NCI-H69 (cell line): ENCODE data around the gene ATP6V1G2.

Source experiments
- DNase-seq: peaks from one replicate; lab custom pipeline; 2025; lab: John Stamatoyannopoulos, UW

The ATP6V1G2 gene

DNA sequence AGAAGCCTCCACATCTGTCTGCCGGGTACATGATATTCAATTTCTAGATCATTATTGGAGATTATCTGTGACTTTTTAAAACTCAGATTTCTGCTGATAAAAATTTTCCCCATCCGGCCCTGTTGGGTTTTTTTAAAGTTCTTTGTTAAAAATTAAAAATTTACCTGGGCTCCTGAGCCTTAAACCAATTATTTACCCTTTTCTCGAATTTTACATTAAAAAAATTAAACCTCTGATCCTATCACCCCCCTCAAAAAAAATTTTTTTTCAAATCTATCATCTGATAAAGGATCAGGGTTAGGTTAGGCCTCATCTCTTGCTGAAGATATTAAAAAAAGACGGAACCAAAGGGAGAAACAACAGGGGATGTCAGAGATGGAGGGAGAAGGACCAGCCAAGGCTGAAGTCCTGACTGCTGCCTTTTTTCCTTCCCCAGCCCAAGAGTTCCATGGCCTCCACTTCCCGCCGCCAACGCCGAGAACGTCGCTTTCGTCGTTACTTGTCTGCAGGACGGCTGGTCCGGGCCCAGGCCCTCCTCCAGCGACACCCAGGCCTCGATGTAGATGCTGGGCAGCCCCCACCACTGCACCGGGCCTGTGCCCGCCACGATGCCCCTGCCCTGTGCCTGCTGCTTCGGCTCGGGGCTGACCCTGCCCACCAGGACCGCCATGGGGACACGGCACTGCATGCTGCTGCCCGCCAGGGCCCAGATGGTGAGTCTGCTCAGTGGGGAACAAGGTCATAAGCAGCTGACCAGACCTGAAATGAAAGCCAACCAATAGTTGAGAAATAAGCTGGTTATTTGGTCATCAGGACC lies 1.5 kb upstream of the ATP6V1G2 start:
- no peak for DNase-seq

DNA sequence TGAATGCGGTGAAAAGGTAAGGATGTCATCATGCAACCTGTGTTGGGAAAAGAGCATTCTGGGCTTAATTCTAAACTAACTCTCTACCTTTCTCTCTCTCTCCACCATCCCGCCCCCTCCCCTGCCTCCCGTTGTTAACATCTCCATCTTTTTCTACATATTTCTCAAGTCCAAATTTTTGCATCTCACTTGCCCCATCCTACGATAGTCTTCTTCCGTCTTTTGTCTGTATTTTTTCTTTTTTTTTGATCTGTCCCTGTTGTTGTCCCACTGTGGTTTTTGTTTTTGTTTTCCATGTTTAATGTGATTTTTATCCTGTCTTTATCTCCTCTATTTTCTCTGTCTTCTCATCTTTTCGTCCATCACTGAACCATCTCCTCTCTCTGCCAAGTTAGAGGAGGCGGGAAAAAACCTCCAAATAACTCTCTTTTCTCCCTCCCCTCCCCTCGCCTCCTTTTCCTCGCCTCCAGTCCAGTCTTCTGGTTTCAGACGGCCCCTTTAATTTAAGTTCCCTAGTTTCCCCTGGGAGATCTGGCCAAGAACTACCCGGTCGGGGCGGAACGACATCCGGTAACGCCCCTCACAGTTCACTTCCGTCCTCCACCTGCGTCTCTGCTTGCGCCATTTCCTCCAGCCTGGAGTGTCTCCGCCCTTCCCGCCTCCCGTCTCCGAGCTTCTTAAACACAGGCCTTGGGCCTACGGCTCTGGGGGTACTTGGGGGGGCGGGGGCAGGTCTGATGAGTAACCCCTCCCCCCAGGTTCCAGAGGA lies 734 bp upstream of the ATP6V1G2 start, which contains the start of gene NFKBIL1:
NFKBIL1 (plus strand) TSS at position 651 of the 769 bp plus-strand sequence; CDS start at position 738, 87 bp downstream.
- DNase-seq, result peak; percentile 99

DNA sequence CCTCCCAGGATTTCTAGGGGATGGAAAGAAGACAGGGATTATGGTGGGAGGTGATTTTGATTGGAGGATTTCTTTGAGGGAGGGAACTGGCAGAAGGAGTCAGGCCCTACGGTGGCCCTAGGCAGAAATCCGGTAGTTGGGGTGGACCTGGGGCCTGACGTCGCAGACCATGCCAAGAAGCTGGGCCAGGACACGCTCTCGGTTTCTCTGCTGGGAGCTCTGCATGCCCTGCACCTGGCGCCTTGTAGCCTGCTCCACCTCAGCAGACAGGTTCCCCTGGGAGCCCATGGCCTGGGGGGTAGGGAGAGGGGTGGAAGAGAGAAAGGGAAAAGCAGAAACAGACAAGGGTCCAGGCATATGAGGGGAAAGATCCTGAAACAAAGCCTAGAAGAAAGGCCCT lies 1.1 kb downstream of the ATP6V1G2 start:
- DNase-seq, result peak; percentile 37

DNA sequence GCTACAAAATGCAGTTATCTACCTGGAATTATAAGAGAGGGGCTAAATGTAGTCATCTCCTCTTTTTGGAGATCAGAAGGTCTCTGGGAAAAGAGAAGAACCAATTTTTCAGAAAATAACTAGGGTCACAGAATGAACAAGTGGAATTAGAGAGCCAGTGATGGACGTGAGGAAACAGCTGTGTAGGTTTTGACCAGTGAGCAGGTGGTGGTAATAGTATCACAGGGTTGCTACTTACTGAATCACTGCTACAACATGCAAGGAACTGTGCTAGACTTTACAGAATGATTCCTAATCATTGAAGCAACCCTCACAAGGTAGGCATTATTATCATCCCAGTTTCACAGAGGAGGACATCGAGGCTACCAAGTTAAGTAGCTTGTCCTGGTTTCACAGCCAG lies 1.7 kb downstream of the ATP6V1G2 start:
- DNase-seq, result no peak

DNA sequence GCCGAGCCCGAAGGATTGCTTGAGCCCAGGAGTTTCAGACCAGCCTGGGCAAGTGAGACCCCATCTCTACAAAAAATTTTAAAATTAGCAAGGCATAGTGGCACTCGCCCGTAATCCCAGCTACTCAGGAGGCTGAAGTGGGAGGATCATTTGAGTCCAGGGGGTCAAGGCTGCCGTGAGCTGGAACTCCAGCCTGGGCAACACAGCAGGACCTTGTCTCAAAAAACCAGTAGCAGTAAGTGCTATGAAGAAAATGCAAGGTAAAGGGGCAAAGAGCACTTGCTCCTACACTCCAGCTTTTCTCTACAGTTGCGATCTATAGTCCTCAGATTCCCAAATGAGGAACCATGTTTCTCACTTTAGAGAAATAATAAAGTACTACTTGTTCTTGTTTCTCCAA lies 2.8 kb downstream of the ATP6V1G2 start:
- no peak for DNase-seq

DNA sequence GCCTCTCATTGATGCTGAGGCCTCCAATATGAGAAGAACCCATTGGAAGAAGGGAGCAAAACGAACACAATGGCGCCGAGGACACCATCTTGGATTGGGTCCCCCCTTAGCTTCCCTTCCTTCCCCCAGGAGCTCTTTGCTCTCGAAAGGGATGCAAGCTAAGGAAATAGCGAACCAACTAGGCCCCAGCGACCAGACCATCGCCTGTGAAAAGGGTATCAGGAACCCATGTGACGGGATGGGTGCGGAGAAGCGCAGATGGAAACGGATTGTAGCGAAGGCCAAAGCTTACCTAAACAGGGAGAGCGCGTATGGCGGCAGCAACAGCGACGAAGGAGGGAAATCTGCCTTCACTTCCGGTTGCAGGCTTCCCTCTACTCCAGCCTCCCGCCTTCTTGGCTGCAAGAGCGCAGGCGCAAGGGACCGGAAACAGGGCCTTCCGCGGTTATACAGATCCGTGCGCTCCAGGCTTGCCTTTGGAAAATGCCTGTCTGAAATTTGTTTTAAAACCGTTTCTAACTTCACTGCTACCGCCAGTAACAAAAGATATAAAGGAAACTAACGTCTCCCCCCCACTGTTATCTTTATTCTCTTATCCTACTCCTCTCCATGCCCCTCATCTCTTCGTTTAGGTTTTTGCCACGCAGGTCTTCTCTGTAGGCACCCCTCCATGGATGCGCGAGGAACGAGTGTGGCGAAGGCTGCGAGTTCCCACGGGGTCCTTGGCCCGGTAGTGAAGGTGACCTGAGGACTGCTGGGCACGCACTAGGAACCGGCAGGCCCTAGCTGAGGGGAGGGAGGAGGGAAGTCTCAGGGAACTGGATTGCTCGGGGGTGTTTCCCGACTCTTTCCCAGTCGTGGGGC lies 4.5 kb downstream of the ATP6V1G2 start, which contains the start of gene DDX39B:
DDX39B (minus strand) TSS at position 346 of the 864 bp plus-strand sequence. CDS start 1,471 bp downstream, outside the sequence.
- peak; percentile 99 for DNase-seq

DNA sequence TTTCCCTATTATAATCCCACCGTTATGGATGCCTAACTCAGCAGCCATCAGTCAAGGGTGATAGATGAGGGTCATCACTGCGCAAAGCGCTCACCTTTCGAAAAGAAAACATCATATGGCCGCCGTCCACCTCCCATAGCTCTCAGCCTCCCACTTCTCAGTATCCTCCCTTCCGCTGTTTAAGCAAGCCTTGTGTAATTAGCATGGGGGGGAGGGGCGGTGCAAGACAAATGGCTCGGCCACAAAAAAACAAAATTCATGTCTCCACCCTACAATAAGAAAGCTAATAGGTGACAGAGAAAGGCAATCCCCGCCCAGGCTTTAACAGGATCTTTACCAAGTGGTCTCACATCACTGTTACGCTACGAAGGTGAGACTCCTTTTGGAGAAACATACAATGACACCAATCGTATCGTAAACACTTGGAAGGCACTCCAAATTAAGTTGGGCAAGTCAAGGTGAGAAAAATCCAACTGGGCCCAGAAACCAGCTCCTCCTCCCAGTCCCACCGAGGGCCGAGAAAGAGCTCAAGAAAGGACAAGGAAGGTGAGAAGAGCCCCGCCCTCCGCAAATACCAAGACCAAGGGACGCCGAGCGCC lies 5.2 kb downstream of the ATP6V1G2 start:
- DNase-seq, result peak; percentile 86

DNA sequence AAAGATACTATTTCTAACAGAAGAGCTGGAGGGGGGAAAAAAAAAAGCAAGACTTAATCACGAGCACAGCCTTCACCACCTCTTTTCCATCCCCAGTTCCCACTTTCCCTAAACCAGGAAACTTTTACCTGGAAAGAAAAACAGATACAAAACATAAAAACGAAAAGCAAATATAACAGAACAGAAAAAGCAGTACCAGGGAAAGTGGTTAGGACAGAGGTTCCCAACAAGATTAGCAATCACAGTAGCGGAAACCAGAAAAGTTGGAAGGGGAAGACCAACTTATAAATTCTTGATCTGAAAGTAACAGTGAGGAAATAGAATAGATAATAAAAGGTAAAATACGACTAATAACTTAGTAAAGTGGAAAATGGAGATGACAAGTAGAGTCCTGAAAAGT lies 5.8 kb downstream of the ATP6V1G2 start:
- DNase-seq, result no peak

DNA sequence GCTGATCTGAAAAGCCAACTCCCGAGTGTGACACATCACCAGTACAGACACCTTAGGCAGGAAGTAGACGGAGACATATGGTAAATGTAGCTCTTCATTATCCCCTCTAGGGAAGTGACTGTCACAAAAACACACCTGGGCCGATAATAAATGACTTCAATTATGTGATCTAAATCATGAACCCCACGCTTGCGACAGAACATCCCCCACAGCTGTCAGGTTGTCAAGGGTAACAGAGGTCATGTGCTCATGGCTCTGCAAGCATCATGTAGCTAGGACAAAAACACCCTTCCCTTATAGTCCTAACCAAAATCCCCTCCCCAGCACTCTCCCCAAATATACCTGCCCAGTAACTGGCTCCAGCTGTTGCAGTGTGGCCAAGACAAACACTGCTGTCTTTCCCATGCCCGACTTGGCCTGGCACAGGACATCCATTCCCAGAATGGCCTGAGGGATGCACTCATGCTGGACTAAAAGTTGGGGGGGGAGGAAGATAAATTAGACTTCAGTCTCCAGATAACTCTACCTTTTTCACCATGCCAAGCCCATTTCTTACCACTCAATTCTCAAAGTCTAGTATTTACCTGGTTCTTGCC lies 7.5 kb downstream of the ATP6V1G2 start:
- peak; percentile 78 for DNase-seq

DNA sequence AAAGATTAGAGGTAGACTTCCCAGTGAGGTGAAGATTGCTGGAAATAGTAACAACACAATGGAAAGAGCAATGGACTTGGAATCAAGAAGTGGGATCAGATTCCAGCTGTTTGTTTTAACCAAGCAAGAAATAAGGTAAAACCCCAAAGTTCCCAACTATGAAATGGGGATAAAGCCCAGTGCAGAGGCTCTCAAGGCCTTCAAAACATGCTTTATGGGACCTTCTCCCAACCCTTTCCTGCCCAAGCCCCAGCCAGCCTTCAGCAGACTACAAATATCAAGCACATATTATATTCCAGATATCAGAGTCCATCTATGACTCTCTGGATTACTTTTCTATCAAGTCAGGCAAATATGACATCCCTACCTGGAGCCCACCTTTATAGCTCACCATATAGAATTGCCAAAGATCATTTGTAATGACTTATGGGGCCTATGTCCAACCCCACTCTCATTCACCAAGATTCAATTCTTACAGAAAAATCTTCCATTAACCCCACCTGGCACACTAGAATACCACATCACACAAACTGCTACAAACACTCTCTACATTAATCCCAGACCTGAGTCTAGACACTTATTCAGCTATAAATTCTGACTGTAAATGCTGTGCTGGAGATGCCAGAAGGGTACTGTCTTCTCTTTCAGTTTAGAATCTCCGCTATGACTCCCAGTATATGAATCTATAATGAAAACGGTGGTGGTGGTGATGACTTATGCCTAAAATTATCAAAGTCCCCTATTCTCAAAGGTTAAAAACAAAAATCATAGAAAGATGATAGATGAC lies 10.7 kb downstream of the ATP6V1G2 start:
- no peak for DNase-seq

DNA sequence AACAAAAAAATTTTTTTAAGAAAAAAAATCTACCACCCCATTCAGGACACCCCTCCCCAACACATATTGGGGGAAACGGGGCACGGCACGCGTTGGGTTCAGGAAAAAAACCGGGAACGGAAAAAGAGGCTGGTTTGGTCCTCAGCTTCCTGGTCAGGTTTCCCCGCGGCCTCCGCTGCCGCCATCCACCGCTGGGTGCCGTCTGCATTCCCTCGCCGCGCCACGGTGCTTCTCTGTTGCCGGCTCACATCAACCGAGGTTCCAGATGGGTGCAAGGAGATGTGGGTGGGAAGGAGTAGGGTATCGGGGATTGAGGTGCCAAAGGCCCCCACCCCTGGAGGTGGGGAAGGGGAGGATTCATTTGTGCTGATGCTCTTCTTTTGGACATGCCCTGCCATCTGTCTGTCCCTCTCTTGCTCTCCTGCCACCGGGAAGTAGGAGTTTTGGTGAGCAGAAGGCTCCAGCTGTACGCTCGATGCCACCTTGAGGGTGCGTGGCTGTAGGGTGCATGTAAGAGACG lies 11.8 kb downstream of the ATP6V1G2 start:
- DNase-seq, result no peak

DNA sequence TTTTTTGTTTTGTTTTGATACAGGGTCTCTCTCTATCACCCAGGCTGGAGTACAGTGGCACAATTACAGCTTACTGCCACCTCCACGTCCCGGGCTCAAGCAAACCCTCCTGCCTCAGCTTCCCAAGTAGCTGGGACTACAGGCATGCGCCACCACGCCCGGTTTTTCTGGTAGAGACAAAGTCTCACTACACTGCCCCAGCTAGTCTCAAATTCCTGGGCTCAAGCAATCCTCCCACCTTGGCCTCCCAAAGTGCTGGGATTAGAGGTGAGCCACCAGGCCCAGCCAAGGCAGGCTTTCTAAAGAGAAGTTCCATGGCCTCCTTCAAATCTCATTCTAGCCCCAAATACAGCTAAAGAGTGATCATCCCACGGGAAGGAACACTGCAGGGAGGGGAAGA lies 12.4 kb downstream of the ATP6V1G2 start:
- DNase-seq, result no peak

DNA sequence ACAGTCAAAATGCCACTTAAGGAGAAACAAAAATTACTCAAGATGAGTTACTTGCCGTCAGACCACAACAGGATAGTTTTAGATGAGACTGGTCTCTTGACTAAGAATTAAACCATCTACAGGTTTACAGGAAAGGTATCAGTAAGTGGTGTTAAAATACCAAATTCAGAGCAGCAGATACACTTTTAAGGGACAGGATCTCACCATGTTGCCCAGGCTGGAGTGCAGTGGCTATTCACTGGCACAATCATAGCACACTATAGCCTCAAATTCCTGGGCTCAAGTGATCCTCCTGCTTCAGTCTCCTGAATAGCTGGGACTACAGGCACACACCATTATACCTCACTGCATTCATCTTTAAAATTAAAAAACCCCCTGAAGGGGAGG lies 13.0 kb downstream of the ATP6V1G2 start:
- no peak for DNase-seq

DNA sequence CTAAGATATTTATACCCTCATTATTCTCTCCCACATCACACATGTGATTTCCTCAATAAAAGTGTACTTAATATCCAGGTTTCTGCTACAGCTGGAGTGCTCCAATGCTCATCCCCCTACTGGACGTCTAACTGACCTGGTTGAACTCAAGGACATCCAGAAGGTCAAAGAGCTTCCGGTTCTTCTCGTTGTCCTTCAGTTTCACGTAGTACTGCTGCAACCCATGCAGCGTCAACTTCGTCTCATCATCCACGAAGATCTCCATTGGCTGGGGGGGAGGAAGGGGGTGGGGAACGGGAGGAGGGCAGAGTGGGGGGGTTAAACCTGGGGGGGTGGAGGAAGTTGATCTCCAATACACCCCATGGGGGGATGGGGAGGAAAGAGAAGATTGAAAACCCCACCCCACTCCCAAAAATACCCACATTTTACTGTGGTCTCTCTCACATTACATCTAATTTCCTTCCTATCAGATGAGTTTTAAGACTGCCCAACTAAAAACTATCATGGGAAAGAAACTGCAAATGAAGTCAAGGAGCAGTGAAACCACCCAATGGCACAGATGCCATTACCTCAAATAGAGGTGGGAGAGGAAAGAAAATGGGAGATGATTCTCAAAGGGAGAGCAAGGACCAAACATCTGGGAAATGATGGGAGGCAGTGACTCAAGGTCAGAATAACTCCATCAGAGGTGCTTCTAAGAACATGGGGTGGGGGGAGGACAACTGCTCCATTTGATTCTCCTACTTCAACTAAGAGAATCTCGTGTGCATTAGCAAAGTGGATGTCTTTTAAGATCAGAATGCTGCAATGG lies 13.6 kb downstream of the ATP6V1G2 start:
- no peak for DNase-seq

DNA sequence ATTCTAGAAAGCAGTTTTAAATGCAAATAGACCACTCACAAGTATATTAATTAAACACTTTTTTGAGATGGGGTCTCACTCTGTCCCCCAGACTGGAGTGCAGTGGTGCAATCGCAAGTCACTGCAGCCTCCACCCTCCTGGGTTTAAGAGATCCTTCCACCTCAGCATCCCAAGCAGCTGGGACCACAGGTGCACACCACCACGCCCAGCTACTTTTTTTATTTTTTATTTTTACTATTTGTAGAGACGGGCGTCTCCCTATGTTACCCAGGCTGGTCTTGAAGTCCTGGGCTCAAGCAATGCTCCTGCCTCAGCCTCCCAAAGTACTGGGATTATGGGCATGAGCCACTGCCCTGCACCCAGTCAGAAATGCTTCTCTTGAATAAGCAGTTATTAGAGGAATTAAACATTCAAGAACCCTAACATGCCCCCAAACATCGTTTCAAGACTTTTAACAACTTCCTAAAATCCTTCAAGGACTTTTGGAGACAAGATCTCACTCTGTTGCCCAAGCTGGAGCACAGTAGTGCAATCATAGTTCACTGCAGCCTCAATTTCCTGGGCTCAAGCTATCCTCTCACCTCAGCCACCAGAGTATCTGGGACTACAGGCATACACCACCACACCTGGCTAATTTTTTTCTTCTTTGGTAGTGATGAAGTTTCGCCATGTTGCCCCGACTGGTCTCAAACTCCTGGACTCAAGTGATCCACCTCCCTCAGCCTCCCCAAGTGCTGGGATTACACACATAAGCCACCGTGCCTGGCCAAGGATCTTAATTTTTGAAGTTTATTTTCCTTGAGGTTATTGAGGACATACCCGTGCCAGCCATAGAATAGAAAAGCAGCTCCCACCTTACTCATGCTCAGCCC lies 14.4 kb downstream of the ATP6V1G2 start:
- no peak for DNase-seq

DNA sequence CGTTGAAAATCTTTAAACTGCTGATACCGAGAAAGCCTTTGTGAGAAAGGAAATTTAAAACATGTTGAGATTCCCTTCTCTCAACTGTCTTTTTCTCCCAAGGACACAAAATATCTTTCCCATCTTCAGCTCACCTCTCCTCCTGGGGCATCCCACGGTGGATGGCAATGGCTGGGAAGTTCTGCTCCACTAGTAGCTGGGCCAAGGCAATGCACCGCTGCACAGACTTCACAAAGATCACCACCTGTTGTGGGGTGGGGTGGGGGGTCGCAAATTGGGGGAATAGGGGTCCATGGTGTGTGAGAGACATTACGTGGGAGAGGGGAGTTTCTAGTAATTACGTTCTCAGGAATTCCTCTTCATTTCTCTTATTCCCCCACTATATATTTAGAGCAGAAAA lies 15.2 kb downstream of the ATP6V1G2 start:
- no peak for DNase-seq

DNA sequence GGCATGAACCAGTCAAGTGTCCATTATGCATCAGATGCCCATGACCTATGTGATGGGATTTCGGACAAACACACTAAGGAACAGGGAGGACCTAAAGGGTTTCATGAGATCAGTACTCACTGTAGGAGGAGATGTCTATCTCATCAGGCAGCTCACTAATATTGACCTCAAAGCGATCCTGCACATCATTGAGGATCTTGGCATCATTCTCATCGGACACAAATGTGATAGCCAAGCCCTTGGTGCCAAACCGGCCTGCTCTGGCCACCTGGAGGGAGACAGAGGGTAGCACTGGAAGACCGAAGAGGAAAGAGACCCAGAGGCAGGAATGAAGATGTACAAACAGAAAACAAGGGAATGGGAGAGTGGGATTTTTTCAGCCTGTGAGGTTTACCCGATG lies 15.7 kb downstream of the ATP6V1G2 start:
- no peak for DNase-seq
